Measurements from ENCODE around the gene SNX4.

DNA sequence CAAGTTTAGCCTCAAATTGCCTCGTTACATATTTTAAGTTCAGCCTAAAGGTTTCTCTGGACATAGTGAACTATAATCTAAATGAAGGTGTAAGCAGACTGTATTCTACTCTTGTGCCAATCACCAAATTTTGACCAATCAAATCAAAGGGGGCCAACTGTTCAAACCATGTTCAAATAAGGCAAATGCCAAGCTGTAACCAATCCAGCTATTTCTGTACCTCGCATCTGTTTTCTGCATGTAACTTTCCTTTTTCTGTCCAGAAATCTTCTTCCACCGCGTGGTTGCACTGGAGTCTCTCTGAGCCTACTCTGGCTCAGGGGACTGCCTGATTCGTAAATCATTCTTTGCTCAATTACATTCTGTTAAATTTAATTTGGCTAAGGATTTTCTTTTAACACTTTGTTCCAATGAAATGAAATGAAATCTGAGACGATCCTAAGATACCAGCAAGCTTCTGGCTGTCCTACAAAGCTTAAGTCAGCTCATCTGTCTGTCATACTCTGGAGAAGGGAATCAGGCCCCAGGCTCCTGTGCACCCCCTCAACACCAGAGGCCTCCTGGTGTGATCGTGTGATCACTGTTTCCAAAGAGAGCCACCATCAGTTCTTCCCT, 91.7 kb downstream of the SNX4 start:
- TF ChIP-seq CTCF (IDR thresholded peaks at IDR 0.05) (no peak), POLR2A (IDR thresholded peaks at IDR 0.05) (no peak)

All from adrenal gland (tissue), 5 donors.